ENCODE results near the gene SEMA6D.

The SEMA6D gene

DNA sequence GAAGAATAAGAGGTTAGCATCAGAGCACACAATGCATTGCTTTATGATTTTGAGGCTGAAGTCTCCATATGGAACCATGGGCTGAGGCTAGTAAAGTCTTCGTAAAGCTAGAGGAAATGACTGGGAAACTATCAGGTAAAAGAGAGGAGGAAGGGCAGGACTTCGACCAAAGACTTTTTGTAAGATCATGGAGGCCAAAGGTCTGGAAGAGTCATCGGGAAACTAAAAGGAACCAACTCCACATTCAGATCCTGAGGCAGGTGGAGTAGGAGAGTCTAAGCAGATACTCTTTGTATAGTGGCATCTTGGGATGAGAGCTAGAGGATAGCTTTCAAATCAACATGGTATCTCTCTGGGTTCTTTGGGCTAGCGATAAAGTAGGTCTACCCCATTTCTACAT, 36.3 kb downstream of the SEMA6D start:
- DNase-seq (ENCODE audit: low spot score): no peak
- in situ Hi-C loops (cut with MboI; ENCODE audit: low pct_unique_long_range_greater_than_20kb, low sequenced_read_pairs, unreplicated experiment): no loop called here
- TF ChIP-seq, protein P1, sequence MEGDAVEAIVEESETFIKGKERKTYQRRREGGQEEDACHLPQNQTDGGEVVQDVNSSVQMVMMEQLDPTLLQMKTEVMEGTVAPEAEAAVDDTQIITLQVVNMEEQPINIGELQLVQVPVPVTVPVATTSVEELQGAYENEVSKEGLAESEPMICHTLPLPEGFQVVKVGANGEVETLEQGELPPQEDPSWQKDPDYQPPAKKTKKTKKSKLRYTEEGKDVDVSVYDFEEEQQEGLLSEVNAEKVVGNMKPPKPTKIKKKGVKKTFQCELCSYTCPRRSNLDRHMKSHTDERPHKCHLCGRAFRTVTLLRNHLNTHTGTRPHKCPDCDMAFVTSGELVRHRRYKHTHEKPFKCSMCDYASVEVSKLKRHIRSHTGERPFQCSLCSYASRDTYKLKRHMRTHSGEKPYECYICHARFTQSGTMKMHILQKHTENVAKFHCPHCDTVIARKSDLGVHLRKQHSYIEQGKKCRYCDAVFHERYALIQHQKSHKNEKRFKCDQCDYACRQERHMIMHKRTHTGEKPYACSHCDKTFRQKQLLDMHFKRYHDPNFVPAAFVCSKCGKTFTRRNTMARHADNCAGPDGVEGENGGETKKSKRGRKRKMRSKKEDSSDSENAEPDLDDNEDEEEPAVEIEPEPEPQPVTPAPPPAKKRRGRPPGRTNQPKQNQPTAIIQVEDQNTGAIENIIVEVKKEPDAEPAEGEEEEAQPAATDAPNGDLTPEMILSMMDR (IDR thresholded peaks at IDR 0.05; ENCODE audit: extremely low read depth, insufficient read depth, missing control alignments): no peak

DNA sequence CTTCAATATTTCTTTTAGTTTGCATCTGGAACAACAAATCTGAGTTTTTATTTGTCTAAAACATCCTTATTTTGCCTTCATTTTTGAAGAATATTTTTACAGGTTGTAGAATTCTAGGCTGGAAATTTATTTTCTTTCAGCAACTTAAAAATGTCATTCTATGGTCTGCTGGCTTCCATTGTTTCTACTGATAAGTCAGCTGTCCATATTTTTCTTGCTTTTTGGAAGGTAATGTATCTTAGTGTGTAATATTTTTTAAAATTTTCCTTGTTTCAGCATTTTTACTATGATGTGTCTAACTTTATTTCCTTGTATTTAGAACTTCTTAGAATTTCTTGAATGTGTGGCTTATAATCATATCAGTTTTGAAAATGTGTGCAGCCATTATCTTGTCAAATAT, 37.0 kb downstream of the SEMA6D start:
- no peak for DNase-seq (ENCODE audit: low spot score)
- TF ChIP-seq, protein P1 (IDR thresholded peaks at IDR 0.05; ENCODE audit: extremely low read depth, insufficient read depth, missing control alignments): no peak

DNA sequence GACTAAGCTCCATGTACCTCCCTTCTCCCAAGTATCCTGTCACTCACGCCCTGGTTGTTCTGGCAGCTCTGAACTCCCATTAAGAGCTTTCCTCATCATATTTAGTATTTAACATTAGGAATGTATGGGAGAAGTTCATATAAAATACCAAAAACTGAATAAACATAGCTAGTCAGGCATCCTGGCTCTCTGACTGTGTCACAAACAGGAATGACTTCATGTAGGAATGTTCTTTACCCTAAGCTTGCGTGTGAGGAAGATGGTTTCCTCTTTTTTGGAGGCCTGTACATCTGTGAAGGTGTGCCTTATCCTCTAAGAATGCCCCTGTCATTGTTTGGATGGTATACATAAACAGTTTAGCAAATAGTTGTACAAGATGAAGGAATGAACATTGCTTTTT, 38.6 kb downstream of the SEMA6D start:
- TF ChIP-seq, protein P1 (IDR thresholded peaks at IDR 0.05; ENCODE audit: extremely low read depth, insufficient read depth, missing control alignments): no peak
- no peak for DNase-seq (ENCODE audit: low spot score)
- in situ Hi-C loops (cut with MboI; ENCODE audit: low pct_unique_long_range_greater_than_20kb, low sequenced_read_pairs, unreplicated experiment): no loop called here

More for the DNA sequence above, 37.0 kb downstream of the SEMA6D start:
- in situ Hi-C loops (cut with MboI; ENCODE audit: low pct_unique_long_range_greater_than_20kb, low sequenced_read_pairs, unreplicated experiment): no loop called here

DNA sequence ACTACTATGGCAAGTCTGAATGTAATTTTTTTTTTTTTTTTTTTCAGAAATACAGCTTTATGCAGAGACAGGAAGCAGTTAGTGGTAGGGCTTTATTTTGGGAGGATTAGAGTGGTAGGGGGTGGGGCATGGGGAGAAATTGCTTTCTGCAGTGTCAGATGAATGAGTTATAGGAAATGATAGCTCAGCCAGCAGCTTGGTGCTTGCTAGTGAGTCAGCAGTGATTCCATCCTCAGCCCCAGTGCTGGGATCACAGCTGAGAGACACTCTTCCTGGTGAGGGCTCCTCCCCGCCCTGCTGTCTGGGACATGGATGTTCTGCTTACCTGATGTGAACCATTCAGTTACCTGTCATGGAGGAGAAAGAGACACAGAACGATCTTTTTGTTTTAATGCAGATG, 39.6 kb downstream of the SEMA6D start:
- no peak for DNase-seq (ENCODE audit: low spot score)
- TF ChIP-seq, protein P1 (IDR thresholded peaks at IDR 0.05; ENCODE audit: extremely low read depth, insufficient read depth, missing control alignments): no peak
- in situ Hi-C loops (cut with MboI; ENCODE audit: low pct_unique_long_range_greater_than_20kb, low sequenced_read_pairs, unreplicated experiment): no loop called here

DNA sequence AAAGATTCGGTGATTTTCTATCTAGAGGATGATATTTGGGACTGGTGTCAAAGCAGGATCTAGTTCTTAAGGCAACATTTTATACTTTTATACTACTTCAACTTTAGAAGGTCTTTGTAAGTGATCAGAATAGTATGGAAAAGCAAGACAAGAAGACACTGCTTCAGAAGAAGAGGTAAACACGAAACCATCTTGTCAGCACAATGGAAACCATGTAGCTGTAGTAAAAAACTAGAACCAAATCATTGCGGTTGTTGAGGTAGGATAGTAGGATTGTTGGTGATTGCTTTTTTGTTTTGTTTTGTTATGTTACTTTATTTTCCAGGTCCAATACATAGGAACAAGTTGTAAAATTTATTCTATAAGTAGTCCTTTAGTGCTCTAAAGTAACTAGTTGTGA, 40.0 kb downstream of the SEMA6D start:
- no peak for DNase-seq (ENCODE audit: low spot score)
- in situ Hi-C loops (cut with MboI; ENCODE audit: low pct_unique_long_range_greater_than_20kb, low sequenced_read_pairs, unreplicated experiment): no loop called here
- TF ChIP-seq, protein P1 (IDR thresholded peaks at IDR 0.05; ENCODE audit: extremely low read depth, insufficient read depth, missing control alignments): no peak

DNA sequence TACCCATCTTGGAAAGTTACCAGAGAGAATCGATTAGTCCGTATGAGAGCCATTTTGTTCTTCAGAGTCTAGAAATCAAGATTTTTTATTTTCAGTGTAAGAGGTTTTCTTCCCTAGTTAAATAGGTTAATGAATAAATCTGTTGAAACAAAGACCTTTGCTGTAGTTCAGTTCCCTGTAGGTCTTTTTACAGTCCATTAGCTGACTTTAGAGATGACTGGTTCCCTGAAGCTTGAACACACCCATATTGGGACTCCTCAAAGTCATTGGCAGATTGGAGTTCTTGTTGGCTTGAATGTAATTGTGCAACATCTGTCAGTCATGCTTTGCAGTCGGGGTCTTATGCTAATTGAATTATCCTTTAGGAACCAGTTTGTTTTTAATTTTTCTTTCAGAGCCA, 45.3 kb downstream of the SEMA6D start:
- TF ChIP-seq, protein P1 (IDR thresholded peaks at IDR 0.05; ENCODE audit: extremely low read depth, insufficient read depth, missing control alignments): no peak

DNA sequence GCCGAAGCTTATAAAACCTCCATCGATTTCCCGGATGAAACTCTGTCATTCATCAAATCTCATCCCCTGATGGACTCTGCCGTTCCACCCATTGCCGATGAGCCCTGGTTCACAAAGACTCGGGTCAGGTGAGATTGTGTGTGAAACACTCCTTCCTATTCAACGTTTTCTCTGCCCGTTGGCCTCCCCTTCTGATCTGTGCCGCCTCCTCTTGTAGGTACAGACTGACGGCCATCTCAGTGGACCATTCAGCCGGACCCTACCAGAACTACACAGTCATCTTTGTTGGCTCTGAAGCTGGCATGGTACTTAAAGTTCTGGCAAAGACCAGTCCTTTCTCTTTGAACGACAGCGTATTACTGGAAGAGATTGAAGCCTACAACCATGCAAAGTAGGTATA, 47.4 kb downstream of the SEMA6D start:
- DNase-seq (ENCODE audit: low spot score): no peak
- in situ Hi-C loops (cut with MboI; ENCODE audit: low pct_unique_long_range_greater_than_20kb, low sequenced_read_pairs, unreplicated experiment): no loop called here
- TF ChIP-seq, protein P1 (IDR thresholded peaks at IDR 0.05; ENCODE audit: extremely low read depth, insufficient read depth, missing control alignments): no peak

More for the DNA sequence above, 45.3 kb downstream of the SEMA6D start:
- in situ Hi-C loops (cut with MboI; ENCODE audit: low pct_unique_long_range_greater_than_20kb, low sequenced_read_pairs, unreplicated experiment): no loop called here
- DNase-seq (ENCODE audit: low spot score): no peak
